HG02884 (cell line): ENCODE results near the gene ENG.
A peak's percentile ranks its signal among the peaks of the same experiment; 100 is the strongest.

Source experiments
- ATAC-seq: cut with Tn5 transposase; IDR thresholded peaks from one replicate; pipeline ENCODE4 v1.9.1; 2021; ENCODE audit warnings: mild to moderate bottlenecking, moderate library complexity; ENCODE audit not compliant: unreplicated experiment

The ENG gene

DNA sequence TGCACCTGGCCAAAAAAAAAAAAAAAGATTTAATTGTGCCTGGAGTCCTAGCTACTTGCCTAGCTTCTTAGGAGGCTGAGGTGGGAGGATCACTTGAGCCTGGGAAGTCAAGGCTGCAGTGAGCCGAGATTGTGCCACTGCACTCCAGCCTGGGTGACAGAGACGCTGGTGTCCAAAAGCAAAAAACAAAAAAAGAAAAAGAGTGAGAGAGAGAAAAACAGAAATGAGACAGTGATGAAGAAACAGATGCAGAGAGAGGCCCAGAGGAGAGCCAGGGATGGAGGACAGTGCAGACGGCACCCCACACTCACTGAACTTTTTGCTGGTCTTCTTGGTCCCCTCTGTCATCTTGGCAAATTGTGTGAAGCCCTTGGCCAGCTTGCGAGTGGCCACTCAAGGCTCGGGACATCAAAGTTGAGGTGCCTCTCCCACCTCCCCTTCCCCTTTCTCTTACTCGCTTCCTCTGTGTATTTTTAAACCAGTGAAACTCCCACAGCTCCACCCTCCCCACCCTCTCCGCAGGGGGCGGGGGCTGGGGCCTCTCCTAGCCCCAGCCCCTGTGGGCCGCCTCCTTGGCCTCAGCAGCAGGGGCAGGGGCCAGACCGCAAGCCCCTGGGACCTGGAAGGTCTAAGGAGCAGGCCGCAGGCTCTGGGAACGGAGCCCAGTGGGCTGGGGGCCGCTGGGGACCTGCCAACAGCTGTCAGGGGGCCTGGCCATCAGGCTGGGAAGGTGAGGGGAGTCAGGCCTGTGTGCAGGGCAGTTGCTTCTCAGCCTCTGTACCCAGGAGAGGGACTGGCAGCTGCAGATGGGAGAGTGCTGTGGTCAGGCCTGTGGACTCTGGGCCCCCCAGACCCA lies 76.0 kb downstream of the ENG start, which contains the start of gene SH2D3C:
Gene SH2D3C (minus strand): TSS at position 387 of the 856 bp plus-strand sequence. CDS start 39 bp downstream, at position 348.
- no peak for ATAC-seq

DNA sequence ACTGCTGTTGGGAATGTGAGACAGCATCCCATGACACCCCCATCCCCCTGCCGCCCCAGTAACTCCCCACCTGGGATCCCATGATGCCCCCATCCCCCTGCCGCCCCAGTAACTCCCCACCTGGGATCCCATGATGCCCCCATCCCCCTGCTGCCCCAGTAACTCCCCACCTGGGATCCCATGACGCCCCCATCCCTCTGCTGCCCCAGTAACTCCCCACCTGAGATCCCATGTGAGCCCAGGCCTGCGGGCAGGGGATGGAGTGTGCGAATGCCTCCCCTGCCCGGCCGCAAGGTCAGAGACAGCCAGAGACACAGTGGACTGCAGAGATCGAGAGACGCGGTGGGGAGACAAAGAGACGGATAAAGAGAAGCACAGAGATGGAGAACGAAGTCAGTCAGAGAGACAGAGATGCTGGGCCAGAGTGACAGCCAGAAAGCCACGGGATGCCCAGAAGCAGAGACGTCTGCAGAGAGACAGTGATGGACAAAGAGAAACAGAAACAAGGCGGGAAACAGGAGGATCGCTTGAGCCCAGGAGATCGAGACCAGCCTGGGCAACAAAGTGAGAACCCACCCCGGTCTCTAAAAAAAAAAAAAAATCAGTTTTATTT lies 77.0 kb downstream of the ENG start:
- ATAC-seq, result no peak

DNA sequence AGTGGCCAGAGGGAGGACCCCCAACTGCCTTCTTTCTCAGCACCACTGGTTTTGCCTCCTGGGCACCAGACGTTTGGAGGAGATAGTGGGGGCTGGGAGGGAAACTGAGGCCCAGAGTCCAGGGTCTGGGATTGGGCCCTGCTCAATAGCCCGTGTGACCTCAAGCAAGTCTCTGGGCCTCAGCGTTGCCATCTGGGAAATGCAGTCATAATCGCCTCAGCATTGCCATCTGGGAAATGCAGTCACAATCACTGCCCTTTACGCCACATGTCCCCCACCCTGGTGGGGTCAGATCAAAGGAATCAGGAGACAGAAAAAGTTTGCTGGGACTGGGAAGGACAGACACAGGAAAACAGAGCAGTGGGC lies 77.6 kb downstream of the ENG start:
- ATAC-seq, result no peak

DNA sequence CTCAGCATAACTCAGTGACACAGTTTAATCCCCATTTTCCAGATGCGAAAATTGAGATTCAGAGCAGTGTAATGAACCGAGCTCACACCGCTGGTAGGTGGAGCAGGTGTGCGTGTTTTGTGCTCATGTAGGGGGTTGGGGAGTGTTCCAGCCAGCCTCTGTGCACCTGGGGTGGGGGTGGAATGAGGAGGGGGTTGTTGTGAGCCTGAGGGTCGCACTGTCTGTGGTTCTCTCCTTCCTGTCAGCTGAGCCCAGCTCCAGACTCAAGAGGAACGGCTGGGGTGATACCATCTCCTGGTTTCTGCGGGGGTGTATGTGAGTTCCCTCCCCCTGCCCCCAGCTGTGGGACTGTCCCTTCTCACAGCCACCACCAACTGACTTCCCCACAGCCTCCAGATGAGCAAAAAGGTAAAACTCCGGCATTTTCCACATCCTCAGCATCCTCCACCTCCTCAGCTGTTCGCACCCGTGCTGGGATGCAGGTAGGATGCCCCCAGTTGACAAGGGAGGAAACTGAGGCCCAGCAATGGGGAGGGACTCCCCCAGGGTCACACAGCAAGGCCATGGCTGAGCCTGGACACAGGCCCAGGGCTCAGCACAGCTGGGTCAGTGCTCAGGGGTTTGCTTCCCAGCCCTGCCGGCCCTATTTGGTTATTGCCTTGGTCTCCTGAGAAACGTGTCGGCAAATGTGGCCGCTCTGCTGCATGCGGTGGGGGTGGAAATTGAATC lies 78.1 kb downstream of the ENG start:
- no peak for ATAC-seq

DNA sequence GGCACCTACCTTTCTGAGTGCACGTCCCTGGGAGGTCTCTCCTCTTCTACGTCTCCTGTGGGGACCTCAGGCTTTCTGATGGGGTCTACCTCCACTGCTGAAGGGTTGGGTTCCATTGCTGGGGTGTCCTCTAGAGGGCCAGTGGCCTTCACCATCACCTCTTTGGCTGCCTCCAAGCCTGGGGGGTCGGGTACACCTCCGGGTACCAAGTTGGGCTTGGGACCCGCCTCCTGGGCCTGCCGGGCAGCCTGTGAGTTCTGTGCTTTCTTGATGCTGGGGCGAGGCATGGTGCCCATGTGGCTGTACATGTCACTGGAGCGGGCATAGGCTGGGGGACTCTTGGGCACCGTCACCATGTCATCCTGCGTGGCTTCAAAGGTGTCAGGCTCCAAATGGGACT lies 80.5 kb downstream of the ENG start:
- no peak for ATAC-seq

DNA sequence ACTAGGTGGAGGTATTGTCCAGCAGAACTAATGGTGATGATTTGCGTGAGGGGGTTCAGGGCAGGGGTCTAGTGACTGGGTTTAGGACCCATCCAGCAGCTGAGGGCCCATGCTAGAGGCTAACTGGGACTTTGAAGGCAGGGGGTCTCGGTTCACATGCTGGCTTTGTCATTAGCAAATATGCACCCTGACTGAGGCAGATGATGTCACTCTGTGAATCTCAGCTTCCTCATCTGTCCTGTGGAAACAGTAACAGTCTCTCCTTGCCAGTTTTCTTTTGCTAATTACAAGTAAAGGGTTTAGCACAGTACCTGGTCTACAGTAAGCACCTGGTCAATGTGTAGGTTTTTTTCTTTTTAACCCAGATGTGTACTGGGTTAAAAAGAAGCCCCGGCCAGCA lies 81.2 kb downstream of the ENG start:
- ATAC-seq, result no peak

DNA sequence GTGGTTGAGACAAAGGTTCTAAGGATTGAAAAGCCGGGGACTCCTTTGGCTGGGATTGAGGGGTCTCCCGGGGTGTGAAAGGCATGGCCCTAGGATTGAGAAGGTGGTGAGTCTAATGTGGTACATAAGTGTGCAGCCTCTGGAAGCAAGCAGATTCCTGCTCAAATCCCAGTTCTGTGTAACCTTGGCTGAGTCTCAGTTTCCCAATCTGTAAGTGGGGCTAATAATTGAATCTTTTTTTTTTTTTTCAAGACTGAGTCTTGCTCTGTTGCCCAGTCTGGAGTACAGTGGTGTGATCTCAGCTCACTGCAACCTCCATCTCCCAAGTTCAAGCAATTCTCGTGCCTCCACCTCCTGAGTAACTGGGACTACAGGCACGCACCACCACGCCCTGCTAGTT lies 81.9 kb downstream of the ENG start:
- ATAC-seq, result no peak

DNA sequence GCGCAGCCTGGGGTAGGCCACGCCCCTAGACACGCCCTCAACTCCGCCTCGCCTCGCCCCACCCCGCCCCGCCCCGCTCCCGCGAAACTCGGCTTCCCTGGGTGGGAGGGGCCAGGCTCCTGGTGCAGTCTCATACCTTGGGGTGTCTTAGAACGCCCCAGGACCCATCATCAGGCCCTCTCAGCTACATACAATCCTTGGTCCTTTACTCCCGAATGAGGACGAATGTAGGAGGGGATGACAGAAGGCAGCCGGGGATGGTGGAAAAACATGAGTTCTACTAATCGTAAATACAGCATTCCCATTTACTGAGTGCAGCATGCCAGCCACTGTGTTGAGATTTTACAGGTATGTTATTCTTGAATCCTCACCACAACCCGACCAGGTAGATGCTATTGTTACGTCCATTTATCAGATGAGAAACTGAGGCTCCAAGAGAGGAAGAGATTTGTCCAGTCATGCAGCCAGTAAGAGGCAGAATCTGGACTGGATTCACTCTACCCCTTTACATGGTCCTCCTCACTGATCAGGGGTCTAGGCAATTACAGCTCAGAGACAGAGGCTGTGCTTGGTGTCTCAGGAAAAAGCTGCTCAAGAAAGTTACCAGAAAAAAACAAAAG lies 82.8 kb downstream of the ENG start:
- no peak for ATAC-seq

DNA sequence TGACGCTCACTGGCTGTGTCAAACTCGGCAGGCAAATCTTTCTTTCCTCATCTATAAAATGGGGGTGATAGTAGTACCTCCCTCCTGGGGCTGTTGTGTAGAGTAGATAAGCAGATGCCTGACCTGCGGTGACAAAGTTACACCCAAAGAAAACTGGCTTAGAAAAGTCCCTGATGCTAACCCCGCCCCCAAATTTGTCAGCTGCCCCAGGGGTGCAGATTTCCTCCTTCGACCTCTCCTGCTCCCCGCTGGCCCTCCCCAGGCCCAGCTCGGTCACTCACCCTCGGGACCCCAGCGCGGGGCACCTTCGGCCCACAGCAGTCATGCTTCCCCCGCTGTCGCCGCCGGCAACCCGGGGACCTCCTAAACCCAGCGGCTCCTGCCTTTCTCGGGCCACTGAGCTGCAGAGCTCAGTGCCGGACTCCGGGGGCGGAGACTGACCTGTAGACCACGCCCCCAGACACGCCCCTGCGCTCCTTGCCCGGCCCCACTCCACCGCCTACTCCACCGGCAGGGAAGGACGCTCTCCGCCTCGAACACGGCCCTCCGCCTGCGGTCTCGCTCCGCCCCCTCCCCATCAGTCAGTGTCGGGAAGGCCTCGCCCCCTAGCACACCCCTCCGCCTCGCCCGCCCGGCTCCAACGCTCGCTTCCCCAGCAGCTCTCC lies 83.4 kb downstream of the ENG start:
- ATAC-seq, result peak; percentile 77

DNA sequence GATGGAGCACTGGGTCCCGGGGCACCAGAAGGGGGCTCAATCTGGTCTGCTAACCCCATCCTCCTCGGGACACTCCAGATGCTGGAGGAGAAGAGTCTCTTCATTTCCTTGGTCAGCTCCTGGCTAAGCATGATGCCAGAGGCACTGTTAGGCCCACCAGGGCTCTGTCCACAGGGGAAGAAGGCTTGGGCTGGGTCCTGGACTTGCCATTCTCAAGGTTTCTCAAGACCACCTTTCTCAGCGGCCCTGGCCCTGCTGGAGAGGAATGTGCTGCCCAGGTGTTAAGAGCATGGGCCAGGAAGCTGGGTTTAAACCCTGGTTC lies 83.9 kb downstream of the ENG start:
- no peak for ATAC-seq

DNA sequence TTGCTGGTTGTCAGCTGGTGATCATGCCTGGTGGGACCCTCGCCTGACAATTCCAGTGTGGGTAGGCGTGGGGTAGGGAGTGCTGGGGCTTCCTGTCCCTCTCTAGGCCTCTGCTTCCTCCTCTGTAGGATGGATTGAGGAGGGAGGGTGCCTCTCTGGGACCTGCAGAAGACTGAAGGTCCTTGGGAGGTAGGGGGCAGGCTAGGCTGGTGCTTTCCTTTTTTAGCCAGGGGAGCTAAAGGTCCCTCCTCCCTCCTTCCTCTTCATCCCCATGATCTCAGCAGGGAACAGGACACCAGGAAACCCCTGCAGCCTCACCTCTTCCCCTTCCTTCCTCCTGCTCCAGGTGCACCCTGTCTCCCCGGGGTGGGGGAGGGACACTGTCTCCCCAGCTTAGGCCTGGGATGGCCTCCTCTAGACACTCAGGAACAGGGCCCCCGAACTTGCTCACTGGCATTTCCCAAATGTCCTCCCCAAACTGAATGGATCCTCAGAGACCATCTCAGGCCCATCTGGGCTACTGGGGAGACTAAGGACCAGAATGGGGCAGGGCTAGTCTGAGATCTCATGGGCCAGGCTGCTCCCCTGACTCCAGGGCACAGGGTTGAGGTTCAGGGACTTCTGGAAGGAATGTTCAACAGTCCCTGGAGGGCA lies 84.4 kb downstream of the ENG start:
- ATAC-seq, result no peak

DNA sequence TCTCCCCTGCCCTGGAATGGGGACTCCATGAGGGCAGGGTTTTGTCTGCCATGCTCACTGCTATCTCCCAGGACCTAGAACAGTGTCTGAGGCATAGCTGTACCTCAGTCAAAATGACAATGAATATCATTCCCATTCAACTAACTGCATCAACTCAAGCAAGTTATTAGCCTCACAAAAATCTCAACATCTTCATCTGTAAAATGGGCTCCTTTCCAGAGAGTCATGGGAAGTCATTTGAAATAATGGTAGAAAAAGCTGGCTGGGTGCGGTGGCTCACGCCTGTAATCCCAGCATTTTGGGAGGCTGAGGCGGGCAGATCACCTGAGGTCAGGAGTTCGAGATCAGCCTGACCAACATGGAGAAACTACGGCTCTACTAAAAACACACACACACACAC lies 85.4 kb downstream of the ENG start:
- no peak for ATAC-seq

DNA sequence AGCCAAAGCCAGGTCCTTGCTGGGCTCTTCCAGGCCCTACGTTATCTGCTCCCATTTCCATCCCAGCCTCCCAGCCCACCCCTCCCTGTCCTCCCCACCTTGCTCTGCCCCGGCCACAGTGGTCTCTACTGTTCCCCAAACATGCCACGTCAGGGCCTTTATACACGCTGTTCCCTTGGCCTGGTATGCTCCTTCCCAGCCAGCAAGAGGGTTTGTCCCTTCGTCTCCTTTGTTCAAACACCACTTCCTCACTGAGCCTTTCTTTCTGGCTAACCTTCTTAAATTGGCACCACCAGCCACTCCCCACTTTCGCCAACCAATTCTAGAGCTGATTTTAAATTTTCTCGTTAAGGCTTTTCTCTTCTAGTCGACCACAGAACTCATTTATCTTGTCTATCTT lies 85.8 kb downstream of the ENG start:
- no peak for ATAC-seq

DNA sequence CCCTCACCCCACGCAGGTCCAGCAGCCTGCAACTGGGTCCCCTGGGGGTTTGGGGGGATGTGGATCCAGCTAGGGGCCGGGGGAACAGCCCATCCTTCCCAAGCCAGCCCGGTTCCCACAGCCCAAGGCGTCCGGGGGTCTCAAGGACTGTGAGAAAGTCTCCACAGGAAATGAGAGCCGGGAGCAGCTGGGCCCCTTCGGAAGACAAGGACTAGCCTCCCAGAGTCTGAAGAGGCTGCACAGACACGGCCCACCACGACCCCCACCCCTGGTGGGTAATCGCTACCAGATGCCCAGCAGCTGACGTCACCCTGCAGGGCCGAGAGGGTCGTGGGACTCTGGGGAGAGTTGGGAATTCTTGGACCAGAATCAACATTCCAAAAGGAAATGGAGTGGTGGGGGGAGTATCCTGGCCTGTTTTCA lies 86.5 kb downstream of the ENG start:
- ATAC-seq, result no peak

DNA sequence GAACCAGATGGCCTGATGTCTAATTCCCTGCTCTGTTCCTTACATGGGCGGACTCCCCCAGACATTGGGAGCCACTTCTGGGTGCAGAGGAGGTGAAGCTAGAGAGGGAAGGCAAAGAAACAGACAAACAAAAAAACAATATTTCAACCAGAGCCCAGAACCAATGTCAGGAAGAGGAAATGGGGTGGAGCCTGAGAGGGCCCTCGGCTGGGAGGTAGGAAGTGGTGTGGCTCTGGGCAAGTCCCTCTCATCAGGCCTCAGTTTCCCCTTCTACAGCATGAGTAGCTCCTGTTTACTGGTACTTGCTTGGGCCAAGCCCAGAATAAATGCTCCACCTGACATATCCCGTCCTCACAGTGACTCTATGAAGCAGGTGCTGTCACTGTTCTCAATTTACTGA lies 87.0 kb downstream of the ENG start:
- ATAC-seq, result no peak

DNA sequence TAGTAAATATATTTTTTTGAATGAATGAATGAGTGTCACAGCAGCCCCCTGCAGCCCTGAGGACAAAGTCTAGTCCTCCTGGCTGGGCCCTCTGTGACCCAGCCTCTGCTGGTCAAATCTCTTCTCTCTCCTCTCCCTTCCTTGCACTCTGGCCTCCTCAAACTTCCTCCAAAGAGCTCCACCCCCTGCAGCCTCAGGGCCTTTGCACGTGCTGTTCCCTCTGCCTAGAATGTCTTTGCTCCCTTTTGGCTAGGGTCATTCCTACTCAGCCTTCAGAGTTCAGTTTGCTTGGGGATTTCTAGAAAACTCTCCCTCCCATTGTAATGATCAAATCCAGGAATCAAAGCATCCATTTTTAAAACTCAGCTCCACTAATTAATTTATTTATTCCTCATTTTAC lies 89.0 kb downstream of the ENG start:
- ATAC-seq, result no peak
